Gastroesophageal sphincter (tissue), 3 donors: ENCODE results near the gene CMSS1.

Experiments used
- EP300 ChIP-seq: sonication (generic); formaldehyde crosslinking; IDR thresholded peaks from one replicate; pipeline ENCODE4 v1.6.1; 2017; ENCODE audit warnings: antibody characterized with exemption, mild to moderate bottlenecking
- POLR2A ChIP-seq, 2 donors: fragments of 450-650 bp; IDR thresholded peaks; one replicate each; pipeline ENCODE4 v1.6.1; 2017; ENCODE audit warnings: antibody characterized with exemption in 2 of 2, mild to moderate bottlenecking in 2 of 2, moderate library complexity in 1 of 2
- POLR2AphosphoS5 ChIP-seq: sonication (generic); formaldehyde crosslinking; IDR thresholded peaks from one replicate; pipeline ENCODE4 v1.6.1; 2017; ENCODE audit warnings: antibody characterized with exemption
- TF ChIP-seq, protein P1 (sequence below), 4 experiments: fragments of 200-600 bp in 2 of 4; fragments of 450-650 bp in 2 of 4; sonication (generic) in 1 of 4; IDR thresholded peaks; one replicate each; pipeline ENCODE4 v1.5.1; 2017 to 2019; ENCODE audit warnings: antibody characterized with exemption in 4 of 4, mild to moderate bottlenecking in 2 of 4, moderate library complexity in 2 of 4

DNA sequence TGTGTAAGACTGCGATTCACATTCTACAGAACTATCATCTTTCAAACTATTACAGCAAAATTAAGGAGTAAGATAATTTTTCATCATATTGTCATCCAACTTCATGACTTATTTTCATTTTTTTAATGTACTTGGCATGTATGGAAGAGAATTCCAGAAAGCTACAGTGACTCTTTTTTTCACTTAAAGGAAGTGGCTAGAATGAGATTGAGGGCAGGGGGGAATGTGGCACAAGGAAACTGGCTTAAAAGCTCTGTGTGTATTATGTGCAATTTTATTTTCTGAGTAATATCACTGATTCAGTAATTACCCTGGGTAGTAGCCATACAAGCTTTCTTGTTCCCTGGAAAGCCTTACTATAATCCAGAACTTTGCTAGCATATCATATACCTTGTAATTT lies 202.1 kb downstream of the CMSS1 start:
- TF ChIP-seq, protein P1, sequence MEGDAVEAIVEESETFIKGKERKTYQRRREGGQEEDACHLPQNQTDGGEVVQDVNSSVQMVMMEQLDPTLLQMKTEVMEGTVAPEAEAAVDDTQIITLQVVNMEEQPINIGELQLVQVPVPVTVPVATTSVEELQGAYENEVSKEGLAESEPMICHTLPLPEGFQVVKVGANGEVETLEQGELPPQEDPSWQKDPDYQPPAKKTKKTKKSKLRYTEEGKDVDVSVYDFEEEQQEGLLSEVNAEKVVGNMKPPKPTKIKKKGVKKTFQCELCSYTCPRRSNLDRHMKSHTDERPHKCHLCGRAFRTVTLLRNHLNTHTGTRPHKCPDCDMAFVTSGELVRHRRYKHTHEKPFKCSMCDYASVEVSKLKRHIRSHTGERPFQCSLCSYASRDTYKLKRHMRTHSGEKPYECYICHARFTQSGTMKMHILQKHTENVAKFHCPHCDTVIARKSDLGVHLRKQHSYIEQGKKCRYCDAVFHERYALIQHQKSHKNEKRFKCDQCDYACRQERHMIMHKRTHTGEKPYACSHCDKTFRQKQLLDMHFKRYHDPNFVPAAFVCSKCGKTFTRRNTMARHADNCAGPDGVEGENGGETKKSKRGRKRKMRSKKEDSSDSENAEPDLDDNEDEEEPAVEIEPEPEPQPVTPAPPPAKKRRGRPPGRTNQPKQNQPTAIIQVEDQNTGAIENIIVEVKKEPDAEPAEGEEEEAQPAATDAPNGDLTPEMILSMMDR (IDR thresholded peaks at IDR 0.05), result no peak
- TF ChIP-seq EP300, result no peak
- no peak for TF ChIP-seq POLR2A (IDR thresholded peaks at IDR 0.05)
- TF ChIP-seq POLR2AphosphoS5, result no peak
